ENCODE results near the gene NBEA.

Gene NBEA

GRCh38 chr13:34933786-34934185 is 8.3 kb upstream of the NBEA start:
- in situ Hi-C loops (cut with MboI; ENCODE audit: low pct_unique_long_range_greater_than_20kb, low sequenced_read_pairs, unreplicated experiment) = no loop called here

GRCh38 chr13:34935841-34936240 is 6.2 kb upstream of the NBEA start:
- in situ Hi-C loops (cut with MboI; ENCODE audit: low pct_unique_long_range_greater_than_20kb, low sequenced_read_pairs, unreplicated experiment) = no loop called here
- no peak for DNase-seq (ENCODE audit: low spot score)
- TF ChIP-seq CTCF (IDR thresholded peaks at IDR 0.05; ENCODE audit: extremely low read depth, insufficient read depth, missing control alignments) = no peak

More at GRCh38 chr13:34933786-34934185, 8.3 kb upstream of the NBEA start:
- TF ChIP-seq CTCF (IDR thresholded peaks at IDR 0.05; ENCODE audit: extremely low read depth, insufficient read depth, missing control alignments) = no peak
- no peak for DNase-seq (ENCODE audit: low spot score)

- in situ Hi-C loops (cut with MboI; ENCODE audit: low pct_unique_long_range_greater_than_20kb, low sequenced_read_pairs, unreplicated experiment) = no loop called here
- no peak for TF ChIP-seq CTCF (IDR thresholded peaks at IDR 0.05; ENCODE audit: extremely low read depth, insufficient read depth, missing control alignments)
- no peak for DNase-seq (ENCODE audit: low spot score)
These were observed 2.3 kb upstream of the NBEA start for GRCh38 chr13:34939771-34940170.

- in situ Hi-C loops (cut with MboI; ENCODE audit: low pct_unique_long_range_greater_than_20kb, low sequenced_read_pairs, unreplicated experiment) = no loop called here
- no peak for DNase-seq (ENCODE audit: low spot score)
- no peak for TF ChIP-seq CTCF (IDR thresholded peaks at IDR 0.05; ENCODE audit: extremely low read depth, insufficient read depth, missing control alignments)
These were observed 635 bp upstream of the NBEA start for GRCh38 chr13:34941436-34941834.

GRCh38 chr13:34942732-34943435 is 814 bp downstream of the NBEA start:
- DNase-seq (ENCODE audit: low spot score) = peak; percentile 9
- no peak for TF ChIP-seq CTCF (IDR thresholded peaks at IDR 0.05; ENCODE audit: extremely low read depth, insufficient read depth, missing control alignments)
- in situ Hi-C loops (cut with MboI; ENCODE audit: low pct_unique_long_range_greater_than_20kb, low sequenced_read_pairs, unreplicated experiment) = no loop called here

GRCh38 chr13:34943436-34944273 is 1.6 kb downstream of the NBEA start:
- peak; percentile 19 for DNase-seq (ENCODE audit: low spot score)
- in situ Hi-C loops (cut with MboI; ENCODE audit: low pct_unique_long_range_greater_than_20kb, low sequenced_read_pairs, unreplicated experiment) = no loop called here
- no peak for TF ChIP-seq CTCF (IDR thresholded peaks at IDR 0.05; ENCODE audit: extremely low read depth, insufficient read depth, missing control alignments)
